H1 (cell line): ENCODE results near the gene TSHZ2. TPM values are rescaled to one million over a fixed set of nuclear protein-coding genes. Genes with fewer than 3 reads are reported as not detected.

Experiments used
- GTF2F1 ChIP-seq: IDR thresholded peaks from 2 replicates; pipeline ENCODE4 v1.6.1; 2012; ENCODE audit warnings: low read depth, low read length, improper control_type of control experiment, borderline replicate concordance
- JUN ChIP-seq: IDR thresholded peaks from 2 replicates; pipeline ENCODE4 v1.6.1; 2011; ENCODE audit warnings: low read depth, mild to moderate bottlenecking, improper control_type of control experiment, low read length
- KDM1A ChIP-seq: fragments of 200-600, 300-600 bp; sonication (generic); IDR thresholded peaks from 2 replicates; pipeline ENCODE4 v1.7.1; 2016; ENCODE audit warnings: mild to moderate bottlenecking, low read length, borderline replicate concordance
- KDM4A ChIP-seq: IDR thresholded peaks from one replicate; pipeline ENCODE4 v1.7.1; 2012; ENCODE audit warnings: low read depth, mild to moderate bottlenecking, moderate library complexity, low read length, inconsistent platforms; ENCODE audit not compliant: severe bottlenecking
- MAFK ChIP-seq: IDR thresholded peaks from 2 replicates; pipeline ENCODE4 v1.6.1; 2012; ENCODE audit warnings: low read depth, mild to moderate bottlenecking, improper control_type of control experiment, low read length
- POLR2AphosphoS5 ChIP-seq: IDR thresholded peaks from 2 replicates; pipeline ENCODE4 v1.6.1; 2011; ENCODE audit warnings: low read depth, low read length
- TEAD4 ChIP-seq: IDR thresholded peaks from 2 replicates; pipeline ENCODE4 v1.6.1; 2012; ENCODE audit warnings: low read depth, low read length, inconsistent platforms, mixed read lengths
- polyA plus RNA-seq, 7 experiments: library from polyadenylated mRNA; depleted of rRNA in 3 of 7; stranded (reverse) in 5 of 7; unstranded in 2 of 7; fragments of >200 nt in 5 of 7; fragments of 200-250 nt in 2 of 7; gene quantifications; 1 replicate in 5 of 7; 2 replicates in 1 of 7; 4 replicates in 1 of 7; pipeline versions ENCODE4 v1.2.1 to v1.2.3, GENCODE V29; 2011 to 2013; ENCODE audit warnings: missing spikeins in 2 of 7, mixed read lengths in 2 of 7
- total RNA-seq: library from RNA; stranded (reverse); fragmentation: NEBNext Ultra II Directional; extraction: Animal tissue kit (Norgen Biotek cat#: 25700); gene quantifications from 2 replicates; pipeline ENCODE4 v1.2.1, GENCODE V29; 2021
- TF ChIP-seq, protein P1 (sequence below): fragments of 300-600 bp; sonication (generic); IDR thresholded peaks from 2 replicates; pipeline ENCODE4 v1.7.1; 2012; ENCODE audit warnings: low read length, moderate library complexity, mild to moderate bottlenecking, inconsistent platforms; ENCODE audit not compliant: insufficient replicate concordance

The TSHZ2 gene
- total and polyA plus RNA-seq, 2 of the 8 experiments (the other 6 are each of a cell fraction or from before 2014, with no cell fraction given) = 0.14 to 0.30 TPM

DNA sequence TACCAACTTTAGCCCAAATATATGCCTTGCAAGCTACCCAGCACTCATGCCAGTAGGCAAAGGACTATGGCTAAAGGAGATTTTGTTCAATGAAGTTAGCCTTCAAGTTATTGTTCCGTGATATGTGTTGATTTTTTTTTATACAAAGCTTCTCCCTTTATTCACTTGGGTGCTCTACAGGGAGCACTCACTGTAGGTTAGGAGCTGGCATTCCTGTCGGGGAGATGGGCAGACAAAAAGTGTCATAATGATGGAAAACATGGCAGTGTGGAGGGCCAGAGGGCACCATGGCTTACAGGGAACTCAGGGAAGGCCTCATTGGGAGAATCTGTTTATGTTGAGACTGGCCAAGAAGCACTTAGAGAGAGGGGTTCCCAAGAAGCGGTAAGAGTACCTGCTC is 292.4 kb downstream of the TSHZ2 start (continued):
- TF ChIP-seq, protein P1, sequence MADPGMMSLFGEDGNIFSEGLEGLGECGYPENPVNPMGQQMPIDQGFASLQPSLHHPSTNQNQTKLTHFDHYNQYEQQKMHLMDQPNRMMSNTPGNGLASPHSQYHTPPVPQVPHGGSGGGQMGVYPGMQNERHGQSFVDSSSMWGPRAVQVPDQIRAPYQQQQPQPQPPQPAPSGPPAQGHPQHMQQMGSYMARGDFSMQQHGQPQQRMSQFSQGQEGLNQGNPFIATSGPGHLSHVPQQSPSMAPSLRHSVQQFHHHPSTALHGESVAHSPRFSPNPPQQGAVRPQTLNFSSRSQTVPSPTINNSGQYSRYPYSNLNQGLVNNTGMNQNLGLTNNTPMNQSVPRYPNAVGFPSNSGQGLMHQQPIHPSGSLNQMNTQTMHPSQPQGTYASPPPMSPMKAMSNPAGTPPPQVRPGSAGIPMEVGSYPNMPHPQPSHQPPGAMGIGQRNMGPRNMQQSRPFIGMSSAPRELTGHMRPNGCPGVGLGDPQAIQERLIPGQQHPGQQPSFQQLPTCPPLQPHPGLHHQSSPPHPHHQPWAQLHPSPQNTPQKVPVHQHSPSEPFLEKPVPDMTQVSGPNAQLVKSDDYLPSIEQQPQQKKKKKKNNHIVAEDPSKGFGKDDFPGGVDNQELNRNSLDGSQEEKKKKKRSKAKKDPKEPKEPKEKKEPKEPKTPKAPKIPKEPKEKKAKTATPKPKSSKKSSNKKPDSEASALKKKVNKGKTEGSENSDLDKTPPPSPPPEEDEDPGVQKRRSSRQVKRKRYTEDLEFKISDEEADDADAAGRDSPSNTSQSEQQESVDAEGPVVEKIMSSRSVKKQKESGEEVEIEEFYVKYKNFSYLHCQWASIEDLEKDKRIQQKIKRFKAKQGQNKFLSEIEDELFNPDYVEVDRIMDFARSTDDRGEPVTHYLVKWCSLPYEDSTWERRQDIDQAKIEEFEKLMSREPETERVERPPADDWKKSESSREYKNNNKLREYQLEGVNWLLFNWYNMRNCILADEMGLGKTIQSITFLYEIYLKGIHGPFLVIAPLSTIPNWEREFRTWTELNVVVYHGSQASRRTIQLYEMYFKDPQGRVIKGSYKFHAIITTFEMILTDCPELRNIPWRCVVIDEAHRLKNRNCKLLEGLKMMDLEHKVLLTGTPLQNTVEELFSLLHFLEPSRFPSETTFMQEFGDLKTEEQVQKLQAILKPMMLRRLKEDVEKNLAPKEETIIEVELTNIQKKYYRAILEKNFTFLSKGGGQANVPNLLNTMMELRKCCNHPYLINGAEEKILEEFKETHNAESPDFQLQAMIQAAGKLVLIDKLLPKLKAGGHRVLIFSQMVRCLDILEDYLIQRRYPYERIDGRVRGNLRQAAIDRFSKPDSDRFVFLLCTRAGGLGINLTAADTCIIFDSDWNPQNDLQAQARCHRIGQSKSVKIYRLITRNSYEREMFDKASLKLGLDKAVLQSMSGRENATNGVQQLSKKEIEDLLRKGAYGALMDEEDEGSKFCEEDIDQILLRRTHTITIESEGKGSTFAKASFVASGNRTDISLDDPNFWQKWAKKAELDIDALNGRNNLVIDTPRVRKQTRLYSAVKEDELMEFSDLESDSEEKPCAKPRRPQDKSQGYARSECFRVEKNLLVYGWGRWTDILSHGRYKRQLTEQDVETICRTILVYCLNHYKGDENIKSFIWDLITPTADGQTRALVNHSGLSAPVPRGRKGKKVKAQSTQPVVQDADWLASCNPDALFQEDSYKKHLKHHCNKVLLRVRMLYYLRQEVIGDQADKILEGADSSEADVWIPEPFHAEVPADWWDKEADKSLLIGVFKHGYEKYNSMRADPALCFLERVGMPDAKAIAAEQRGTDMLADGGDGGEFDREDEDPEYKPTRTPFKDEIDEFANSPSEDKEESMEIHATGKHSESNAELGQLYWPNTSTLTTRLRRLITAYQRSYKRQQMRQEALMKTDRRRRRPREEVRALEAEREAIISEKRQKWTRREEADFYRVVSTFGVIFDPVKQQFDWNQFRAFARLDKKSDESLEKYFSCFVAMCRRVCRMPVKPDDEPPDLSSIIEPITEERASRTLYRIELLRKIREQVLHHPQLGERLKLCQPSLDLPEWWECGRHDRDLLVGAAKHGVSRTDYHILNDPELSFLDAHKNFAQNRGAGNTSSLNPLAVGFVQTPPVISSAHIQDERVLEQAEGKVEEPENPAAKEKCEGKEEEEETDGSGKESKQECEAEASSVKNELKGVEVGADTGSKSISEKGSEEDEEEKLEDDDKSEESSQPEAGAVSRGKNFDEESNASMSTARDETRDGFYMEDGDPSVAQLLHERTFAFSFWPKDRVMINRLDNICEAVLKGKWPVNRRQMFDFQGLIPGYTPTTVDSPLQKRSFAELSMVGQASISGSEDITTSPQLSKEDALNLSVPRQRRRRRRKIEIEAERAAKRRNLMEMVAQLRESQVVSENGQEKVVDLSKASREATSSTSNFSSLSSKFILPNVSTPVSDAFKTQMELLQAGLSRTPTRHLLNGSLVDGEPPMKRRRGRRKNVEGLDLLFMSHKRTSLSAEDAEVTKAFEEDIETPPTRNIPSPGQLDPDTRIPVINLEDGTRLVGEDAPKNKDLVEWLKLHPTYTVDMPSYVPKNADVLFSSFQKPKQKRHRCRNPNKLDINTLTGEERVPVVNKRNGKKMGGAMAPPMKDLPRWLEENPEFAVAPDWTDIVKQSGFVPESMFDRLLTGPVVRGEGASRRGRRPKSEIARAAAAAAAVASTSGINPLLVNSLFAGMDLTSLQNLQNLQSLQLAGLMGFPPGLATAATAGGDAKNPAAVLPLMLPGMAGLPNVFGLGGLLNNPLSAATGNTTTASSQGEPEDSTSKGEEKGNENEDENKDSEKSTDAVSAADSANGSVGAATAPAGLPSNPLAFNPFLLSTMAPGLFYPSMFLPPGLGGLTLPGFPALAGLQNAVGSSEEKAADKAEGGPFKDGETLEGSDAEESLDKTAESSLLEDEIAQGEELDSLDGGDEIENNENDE = no peak
- TF ChIP-seq MAFK = no peak
- TF ChIP-seq JUN = no peak
- no peak for TF ChIP-seq POLR2AphosphoS5
- TF ChIP-seq GTF2F1 = no peak
- TF ChIP-seq TEAD4 = no peak
- no peak for TF ChIP-seq KDM1A
- no peak for TF ChIP-seq KDM4A
